ENCODE results near the gene GRM6.

GRCh38 chr5:178982941-178983340, 12.2 kb downstream of the GRM6 start:
- no peak for TF ChIP-seq CTCF (IDR thresholded peaks at IDR 0.05)
- TF ChIP-seq POLR2A (IDR thresholded peaks at IDR 0.05) = no peak
